ENCODE results near the gene MAP3K13.
"Not testable (repeated sequence)": the region's sequence is repeated elsewhere in the genome, so short reads cannot be mapped to it uniquely, and the experiment has no call there.

Gene MAP3K13

GRCh38 chr3:185422677-185423076 lies 59.7 kb downstream of the MAP3K13 start:
- no peak overlapping the region for H3K9ac ChIP-seq (ENCODE audit: low read depth, low read length)
- H3K9me3 ChIP-seq (ENCODE audit: control insufficient read depth, insufficient read depth, low read length) = no peaks in the 10 kb centered on the region
- H3K36me3 ChIP-seq (ENCODE audit: insufficient read depth, low read length) = no peaks in the 10 kb centered on the region
- H3K4me1 ChIP-seq (ENCODE audit: insufficient read depth, low read length) = peaks cover 12% of the 10 kb centered on the region; the same call in 1 of the 2 replicates

GRCh38 chr3:185423178-185423577 lies 60.2 kb downstream of the MAP3K13 start:
- Histone ChIP-seq H3K4me1 (ENCODE audit: insufficient read depth, low read length) (peaks cover 12% of the 10 kb centered on the region; the same call in 1 of the 2 replicates), H3K36me3 (ENCODE audit: insufficient read depth, low read length) (no peaks in the 10 kb centered on the region), H3K9me3 (ENCODE audit: control insufficient read depth, insufficient read depth, low read length) (no peaks in the 10 kb centered on the region), H3K9ac (ENCODE audit: low read depth, low read length) (no peak overlapping the region)

DNA sequence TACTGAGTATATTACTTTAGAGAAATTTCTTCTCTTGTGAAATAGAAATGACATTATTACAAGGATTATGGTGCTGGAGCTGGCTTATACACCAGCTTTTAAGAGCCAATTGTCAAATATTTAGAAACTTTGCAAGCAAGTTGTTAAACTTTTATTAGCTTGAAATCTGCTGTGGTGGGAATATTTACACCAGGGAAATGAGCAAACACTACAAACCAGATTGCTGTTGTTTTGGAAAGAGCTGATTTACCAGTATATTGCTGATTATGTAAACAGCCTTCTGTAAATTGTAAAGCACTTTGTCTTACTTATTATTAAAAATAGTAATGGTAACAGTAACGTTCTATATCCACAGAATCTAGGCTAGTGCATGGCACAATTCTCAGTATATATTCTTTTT lies 61.5 kb downstream of the MAP3K13 start:
- Histone ChIP-seq H3K36me3 (ENCODE audit: insufficient read depth, low read length) (no peaks in the 10 kb centered on the region), H3K9me3 (ENCODE audit: control insufficient read depth, insufficient read depth, low read length) (no peaks in the 10 kb centered on the region), H3K9ac (ENCODE audit: low read depth, low read length) (no peak overlapping the region), H3K4me1 (ENCODE audit: insufficient read depth, low read length) (peaks cover 12% of the 10 kb centered on the region; the same call in 1 of the 2 replicates)

DNA sequence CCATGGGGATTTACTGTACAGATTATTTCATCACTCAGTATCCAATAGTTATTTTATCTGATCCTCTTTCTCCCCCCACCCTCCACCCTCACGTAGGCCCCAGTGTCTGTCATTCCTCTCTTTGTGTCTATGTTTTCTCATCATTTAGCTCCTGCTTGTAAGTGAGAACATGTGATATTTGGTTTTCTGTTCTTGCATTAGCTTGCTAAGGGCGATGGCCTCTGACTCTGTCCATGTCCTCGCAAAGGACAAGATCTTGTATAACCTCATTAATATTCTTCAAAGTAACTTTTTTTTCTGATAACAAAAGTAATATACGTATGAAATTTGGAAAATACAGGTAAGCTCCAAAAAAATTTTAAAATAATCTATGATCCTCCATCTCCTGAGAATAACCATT lies 67.4 kb downstream of the MAP3K13 start:
- Histone ChIP-seq H3K36me3 (ENCODE audit: insufficient read depth, low read length) (no peaks in the 10 kb centered on the region), H3K4me1 (ENCODE audit: insufficient read depth, low read length) (no peaks in the 10 kb centered on the region), H3K9ac (ENCODE audit: low read depth, low read length) (no peak overlapping the region), H3K9me3 (ENCODE audit: control insufficient read depth, insufficient read depth, low read length) (no peaks in the 10 kb centered on the region)

- H3K4me1 ChIP-seq (ENCODE audit: insufficient read depth, low read length) = no peaks in the 10 kb centered on the region
- no peaks in the 10 kb centered on the region for H3K9me3 ChIP-seq (ENCODE audit: control insufficient read depth, insufficient read depth, low read length)
- no peak overlapping the region for H3K9ac ChIP-seq (ENCODE audit: low read depth, low read length)
- H3K36me3 ChIP-seq (ENCODE audit: insufficient read depth, low read length) = no peaks in the 10 kb centered on the region
Observed at GRCh38 chr3:185439745-185440466, 77.0 kb downstream of the MAP3K13 start.

DNA sequence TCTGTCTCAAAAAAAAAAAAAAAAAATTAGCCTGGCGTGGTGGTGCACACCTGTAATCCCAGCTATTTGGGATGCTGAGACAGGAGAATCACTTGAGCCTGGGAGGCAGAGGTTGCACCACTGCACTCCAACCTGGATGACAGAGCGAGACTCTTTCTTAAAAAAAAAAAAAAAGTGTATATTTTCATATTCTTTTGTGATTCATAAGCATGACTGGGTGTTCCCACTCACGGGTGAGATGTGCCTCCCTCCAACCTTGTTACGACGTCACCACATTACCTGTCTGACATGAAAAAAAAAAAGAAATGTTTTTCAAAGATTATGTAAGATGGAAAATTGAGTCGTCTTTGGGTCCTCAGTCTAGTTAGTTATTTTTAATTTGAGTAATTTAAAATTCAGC lies 79.1 kb downstream of the MAP3K13 start:
- no peaks in the 10 kb centered on the region for H3K4me1 ChIP-seq (ENCODE audit: insufficient read depth, low read length)
- no peaks in the 10 kb centered on the region for H3K9me3 ChIP-seq (ENCODE audit: control insufficient read depth, insufficient read depth, low read length)
- H3K36me3 ChIP-seq (ENCODE audit: insufficient read depth, low read length) = no peaks in the 10 kb centered on the region
- H3K9ac ChIP-seq (ENCODE audit: low read depth, low read length) = no peak overlapping the region

- no peaks in the 10 kb centered on the region for H3K36me3 ChIP-seq (ENCODE audit: insufficient read depth, low read length)
- no peak overlapping the region for H3K9ac ChIP-seq (ENCODE audit: low read depth, low read length)
Observed at GRCh38 chr3:185444329-185444728, 81.4 kb downstream of the MAP3K13 start.

GRCh38 chr3:185448107-185448506 lies 85.2 kb downstream of the MAP3K13 start:
- H3K36me3 ChIP-seq (ENCODE audit: insufficient read depth, low read length) = no peaks in the 10 kb centered on the region
- H3K9me3 ChIP-seq (ENCODE audit: control insufficient read depth, insufficient read depth, low read length) = no peaks in the 10 kb centered on the region

More at GRCh38 chr3:185444329-185444728, 81.4 kb downstream of the MAP3K13 start:
- H3K9me3 ChIP-seq (ENCODE audit: control insufficient read depth, insufficient read depth, low read length) = no peaks in the 10 kb centered on the region
- no peaks in the 10 kb centered on the region for H3K4me1 ChIP-seq (ENCODE audit: insufficient read depth, low read length)

GRCh38 chr3:185451432-185451831 lies 88.5 kb downstream of the MAP3K13 start:
- H3K4me1 ChIP-seq (ENCODE audit: insufficient read depth, low read length); H3K36me3 ChIP-seq (ENCODE audit: insufficient read depth, low read length); H3K9ac ChIP-seq (ENCODE audit: low read depth, low read length); H3K9me3 ChIP-seq (ENCODE audit: control insufficient read depth, insufficient read depth, low read length): not testable (repeated sequence)

More at GRCh38 chr3:185448107-185448506, 85.2 kb downstream of the MAP3K13 start:
- no peak overlapping the region for H3K9ac ChIP-seq (ENCODE audit: low read depth, low read length)
- H3K4me1 ChIP-seq (ENCODE audit: insufficient read depth, low read length) = no peaks in the 10 kb centered on the region

GRCh38 chr3:185457376-185457775 lies 94.4 kb downstream of the MAP3K13 start:
- no peaks in the 10 kb centered on the region for H3K4me1 ChIP-seq (ENCODE audit: insufficient read depth, low read length)
- H3K36me3 ChIP-seq (ENCODE audit: insufficient read depth, low read length) = no peaks in the 10 kb centered on the region
- no peak overlapping the region for H3K9ac ChIP-seq (ENCODE audit: low read depth, low read length)
- H3K9me3 ChIP-seq (ENCODE audit: control insufficient read depth, insufficient read depth, low read length) = no peaks in the 10 kb centered on the region

DNA sequence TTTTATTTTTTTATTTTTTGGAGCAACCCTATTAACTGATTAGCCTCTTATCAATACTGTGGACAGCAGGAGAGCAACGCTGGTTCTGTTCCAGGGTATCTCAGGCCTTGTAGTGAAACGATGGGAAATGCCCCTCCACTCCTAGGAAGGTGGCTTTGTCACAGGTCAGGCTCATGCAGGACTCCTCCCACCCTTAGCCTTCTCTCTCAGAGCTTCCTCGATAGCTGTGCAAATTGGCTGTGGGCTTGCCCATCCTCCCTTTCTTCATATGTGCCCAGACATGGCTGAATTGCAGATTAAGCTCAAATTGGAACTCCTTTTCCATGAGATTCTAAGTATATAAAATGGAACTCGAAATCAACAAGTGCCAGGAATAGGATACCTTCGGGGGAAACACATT lies 97.4 kb downstream of the MAP3K13 start:
- Histone ChIP-seq H3K9ac (ENCODE audit: low read depth, low read length) (no peak overlapping the region), H3K4me1 (ENCODE audit: insufficient read depth, low read length) (no peaks in the 10 kb centered on the region), H3K9me3 (ENCODE audit: control insufficient read depth, insufficient read depth, low read length) (no peaks in the 10 kb centered on the region), H3K36me3 (ENCODE audit: insufficient read depth, low read length) (no peaks in the 10 kb centered on the region)

DNA sequence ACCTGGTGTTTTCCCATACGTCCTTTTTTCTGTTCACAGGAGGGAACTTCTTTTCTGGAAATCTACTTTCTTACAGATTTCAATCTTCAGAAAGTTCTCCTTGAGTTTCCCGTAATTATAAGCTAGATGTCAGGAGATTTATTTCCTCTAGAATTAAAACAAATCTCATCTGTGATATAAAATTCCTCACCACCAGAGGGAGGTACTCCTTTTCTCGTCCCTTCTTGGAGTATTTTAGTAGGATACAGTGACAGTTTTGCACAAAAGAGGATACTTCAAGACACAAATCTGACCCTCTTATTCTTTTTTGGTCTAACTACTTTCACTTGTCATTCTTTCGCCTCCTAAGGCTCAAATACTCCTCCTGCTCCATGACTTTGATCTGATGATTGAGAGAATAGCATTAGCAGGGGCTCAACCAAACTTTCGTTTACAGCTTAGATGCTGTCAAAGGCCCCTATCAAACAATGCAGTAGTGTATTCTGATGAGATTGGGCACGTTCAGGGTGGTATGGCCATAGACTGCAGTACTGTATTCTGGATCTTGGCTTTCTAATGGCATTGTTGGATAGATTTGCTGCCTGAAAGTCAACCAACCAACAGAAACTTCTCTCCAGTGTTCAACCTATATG lies 97.9 kb downstream of the MAP3K13 start:
- Histone ChIP-seq H3K4me1 (ENCODE audit: insufficient read depth, low read length) (no peaks in the 10 kb centered on the region), H3K36me3 (ENCODE audit: insufficient read depth, low read length) (no peaks in the 10 kb centered on the region), H3K9me3 (ENCODE audit: control insufficient read depth, insufficient read depth, low read length) (no peaks in the 10 kb centered on the region), H3K9ac (ENCODE audit: low read depth, low read length) (no peak overlapping the region)

GRCh38 chr3:185465471-185465870 lies 102.5 kb downstream of the MAP3K13 start:
- H3K9me3 ChIP-seq (ENCODE audit: control insufficient read depth, insufficient read depth, low read length) = no peaks in the 10 kb centered on the region
- no peak overlapping the region for H3K9ac ChIP-seq (ENCODE audit: low read depth, low read length)
- H3K4me1 ChIP-seq (ENCODE audit: insufficient read depth, low read length) = peaks cover 9% of the 10 kb centered on the region
- no peaks in the 10 kb centered on the region for H3K36me3 ChIP-seq (ENCODE audit: insufficient read depth, low read length)

GRCh38 chr3:185466123-185466522 lies 103.2 kb downstream of the MAP3K13 start:
- H3K9ac ChIP-seq (ENCODE audit: low read depth, low read length); H3K9me3 ChIP-seq (ENCODE audit: control insufficient read depth, insufficient read depth, low read length); H3K36me3 ChIP-seq (ENCODE audit: insufficient read depth, low read length): not testable (repeated sequence)
- H3K4me1 ChIP-seq (ENCODE audit: insufficient read depth, low read length) = peaks cover 11% of the 10 kb centered on the region

- Histone ChIP-seq H3K4me1 (ENCODE audit: insufficient read depth, low read length) (peaks cover 11% of the 10 kb centered on the region), H3K9ac (ENCODE audit: low read depth, low read length) (no peak overlapping the region), H3K9me3 (ENCODE audit: control insufficient read depth, insufficient read depth, low read length) (no peaks in the 10 kb centered on the region), H3K36me3 (ENCODE audit: insufficient read depth, low read length) (no peaks in the 10 kb centered on the region)
Observed at GRCh38 chr3:185469542-185469941, 106.6 kb downstream of the MAP3K13 start.
